Measurements from ENCODE around the gene TBX2. TPM values are rescaled to one million over a fixed set of nuclear protein-coding genes. Genes with fewer than 3 reads are reported as not detected.

Gene TBX2
- total and polyA plus RNA-seq, 2 of the 4 experiments (the other 2 are of a cell fraction) = 20.1 to 64.1 TPM

- BruUV-seq (replicated peaks) = no TSS peak
- peak overlapping the region; percentile 91 for H2BK5ac ChIP-seq (ENCODE audit: low read depth, low read length, poor library complexity, severe bottlenecking)
- peak overlapping the region; percentile 81 to 87 for H4K8ac ChIP-seq (ENCODE audit: low read depth in 2 of 2, low read length in 2 of 2)
- intact Hi-C loops (cut with micrococcal nuclease) = no loop called here
- H3K4ac ChIP-seq (ENCODE audit: low read depth, low read length) = peak overlapping the region; percentile 91
- peak overlapping the region; percentile 24 for H3K4me3 ChIP-seq (ENCODE audit: insufficient read depth, low read depth, low read length)
- H2BK15ac ChIP-seq (ENCODE audit: low read depth, low read length) = 0 out of 3 replicates have a peak overlapping the region, but pooled peaks have one; percentile 50
- H2AFZ ChIP-seq (replicated peaks; ENCODE audit: low read length, poor library complexity) = peak overlapping the region; percentile 64
- peak overlapping the region; percentile 88 for H3K14ac ChIP-seq (replicated peaks; ENCODE audit: low read depth, low read length)
- peak overlapping the region; percentile 83 for H3K18ac ChIP-seq (ENCODE audit: low read depth, low read length)
- peak overlapping the region; percentile 83 for H3K4me2 ChIP-seq (ENCODE audit: low read depth, low read length)
- H3K4me1 ChIP-seq (ENCODE audit: control insufficient read depth, insufficient read depth, low read length) = peaks cover 40% of the 10 kb centered on the region
- peaks cover 45% of the 10 kb centered on the region for H4K20me1 ChIP-seq (ENCODE audit: insufficient read depth, low read length)
- dilution Hi-C loops (cut with HindIII; ENCODE audit: low sequenced_read_pairs, unreplicated experiment) = no loop called here
- H3K36me3 ChIP-seq (ENCODE audit: control insufficient read depth, insufficient read depth, low read length) = peaks cover 57% of the 10 kb centered on the region
- peak overlapping the region; percentile 85 for H4K91ac ChIP-seq (ENCODE audit: insufficient read depth, low read depth, low read length)
- ChIA-PET POLR2A (ENCODE audit: unreplicated experiment) (interaction anchor here (0.8 to 1.9 kb wide), 2 partner anchors 8 to 9 kb away, joined by 3 to 10 read pairs; partner anchors contain the start of gene TBX2), CTCF (interaction anchor here (0.7 kb wide), 1 partner anchor 158 kb away, joined by 3 read pairs; no protein-coding TSS in a partner anchor)
- H3K9ac ChIP-seq (ENCODE audit: low read depth, low read length) = peak overlapping the region; percentile 100
- no peaks in the 10 kb centered on the region for H3K9me3 ChIP-seq (ENCODE audit: control insufficient read depth, insufficient read depth, low read length)
- peak overlapping the region; percentile 93 for H2AK9ac ChIP-seq (replicated peaks; ENCODE audit: low read depth, low read length, poor library complexity)
- H2BK20ac ChIP-seq (ENCODE audit: low read depth, low read length) = peak overlapping the region; percentile 63; the same call in 1 of the 2 replicates
- H3K9me1 ChIP-seq (ENCODE audit: insufficient read depth, low read length) = no peaks in the 10 kb centered on the region
- in situ Hi-C loops (cut with MboI; ENCODE audit: low sequenced_read_pairs) = loop anchor here (5.0 kb wide), 1 partner anchor 686 kb away; no protein-coding TSS in a partner anchor
- H2AK5ac ChIP-seq (ENCODE audit: low read depth, low read length) = peak overlapping the region; percentile 97
- ATAC-seq (ENCODE audit: low read depth) (no peak), DNase-seq (peak; percentile 55)
- H3K27me3 ChIP-seq (ENCODE audit: control insufficient read depth, insufficient read depth, low read length) = no peaks in the 10 kb centered on the region
- H3K56ac ChIP-seq (ENCODE audit: extremely low read depth, insufficient read depth, low read length) = peak overlapping the region; percentile 87
- H2BK120ac ChIP-seq (ENCODE audit: low read depth, low read length) = peak overlapping the region; percentile 86
- peak overlapping the region; percentile 100 for H3K27ac ChIP-seq (ENCODE audit: insufficient read depth, low read length)
- H4K5ac ChIP-seq (ENCODE audit: low read depth, low read length) = peak overlapping the region; percentile 87
- WGBS, 2 experiments (ENCODE audit: extremely low coverage in 2 of 2, insufficient read length in 1 of 2) = 3% methylated on average over 18 of the region's 41 CpGs; no CpG with 5 or more reads in 1 of the 2 experiments
- peak overlapping the region; percentile 100 for H3K23ac ChIP-seq (ENCODE audit: low read depth, low read length)
- H3K79me1 ChIP-seq (ENCODE audit: low read depth in 1 of 2, low read length in 2 of 2) = peaks cover 4 to 15% of the 10 kb centered on the region in 2 experiments; a peak in 3 of 4 replicates
- no peak for TF ChIP-seq FOS (IDR thresholded peaks at IDR 0.05; ENCODE audit: low read depth, low read length)
- TF ChIP-seq SMC3 (IDR thresholded peaks at IDR 0.05; ENCODE audit: low read depth, low read length) = no peak
- no peak for TF ChIP-seq MXI1 (IDR thresholded peaks at IDR 0.05; ENCODE audit: borderline replicate concordance, low read depth, low read length)
- TF ChIP-seq ELK1 (IDR thresholded peaks at IDR 0.05; ENCODE audit: borderline replicate concordance, low read depth, low read length) = no peak
- no peak for TF ChIP-seq RAD21 (IDR thresholded peaks at IDR 0.05; ENCODE audit: low read length)
- TF ChIP-seq USF2 (IDR thresholded peaks at IDR 0.05; ENCODE audit: low read depth, low read length) = no peak
- no peak for TF ChIP-seq CTCF (conservative IDR thresholded peaks at IDR 0.05; ENCODE audit: low read depth, low read length)
- TF ChIP-seq NFE2L2 (IDR thresholded peaks at IDR 0.05; ENCODE audit: low read depth, low read length) = no peak
- no peak for TF ChIP-seq MAFK (IDR thresholded peaks at IDR 0.05; ENCODE audit: low read depth, low read length)
- no peak for TF ChIP-seq RCOR1 (IDR thresholded peaks at IDR 0.05; ENCODE audit: insufficient replicate concordance, low read length)
- no peak for TF ChIP-seq POLR2A (IDR thresholded peaks at IDR 0.05; ENCODE audit: low read depth, low read length)
- no peak for TF ChIP-seq CHD1 (IDR thresholded peaks at IDR 0.05; ENCODE audit: low read depth, low read length)
- TF ChIP-seq BHLHE40 (IDR thresholded peaks at IDR 0.05; ENCODE audit: low read depth, low read length) = no peak
Observed at GRCh38 chr17:61408151-61409041, 8.8 kb downstream of the TBX2 start.
